Measurements from ENCODE around the gene PLCL1. TPM values are rescaled to one million over a fixed set of nuclear protein-coding genes. Genes with fewer than 3 reads are reported as not detected.
"Not testable (repeated sequence)": the region's sequence is repeated elsewhere in the genome, so short reads cannot be mapped to it uniquely, and the experiment has no call there.

Gene PLCL1
- total RNA-seq, 2 donors from 2014 or later = 1.3 to 4.9 TPM

DNA sequence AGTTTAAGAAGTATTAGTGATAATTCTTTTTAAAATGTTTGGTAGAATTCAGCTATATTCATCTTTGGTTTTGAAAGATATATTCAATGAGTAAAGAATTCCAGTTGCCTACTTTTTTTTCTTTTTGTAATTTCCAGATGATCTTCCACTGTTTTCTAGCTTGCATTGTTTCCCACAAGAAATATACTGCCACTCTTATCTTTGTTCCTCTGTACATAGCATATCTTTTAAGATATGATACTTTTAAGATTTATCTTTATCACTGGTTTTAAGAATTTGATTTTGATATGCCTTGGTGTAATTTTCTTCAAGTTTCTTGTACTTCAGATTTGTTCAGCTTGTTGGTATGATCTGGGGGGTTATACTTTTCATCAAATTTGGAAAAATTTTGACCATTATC, 374.4 kb downstream of the PLCL1 start:
- peaks cover 7 to 8% of the 10 kb centered on the region in 2 donors for H3K9me3 Mint-ChIP-seq
- H3K27ac Mint-ChIP-seq = no peak overlapping the region
- ATAC-seq (no peak), DNase-seq (ENCODE audit: low spot score in 2 of 2) (no peak)
- H3K36me3 Mint-ChIP-seq = peaks cover 0 to 5% of the 10 kb centered on the region in 2 donors

DNA sequence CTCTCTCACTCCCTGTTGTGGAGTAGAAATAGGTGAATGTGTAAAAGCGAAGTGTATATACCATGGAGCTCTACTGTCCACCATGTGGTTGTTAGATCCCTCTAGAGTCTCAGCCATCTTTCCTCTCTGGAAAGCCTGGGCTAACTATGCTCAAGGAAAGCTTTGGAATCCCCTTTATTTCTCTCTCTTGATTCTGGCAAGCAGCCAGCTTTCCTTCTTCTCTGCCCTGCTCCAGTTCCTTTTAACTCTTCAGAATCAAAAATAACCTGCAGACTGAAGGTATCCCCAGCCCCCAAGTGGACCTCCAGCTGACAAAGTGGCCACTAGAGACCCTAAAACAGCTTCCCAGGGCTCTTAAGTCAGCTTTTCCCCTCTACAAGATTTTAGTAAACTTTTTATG, 381.9 kb downstream of the PLCL1 start:
- ATAC-seq = no peak

DNA sequence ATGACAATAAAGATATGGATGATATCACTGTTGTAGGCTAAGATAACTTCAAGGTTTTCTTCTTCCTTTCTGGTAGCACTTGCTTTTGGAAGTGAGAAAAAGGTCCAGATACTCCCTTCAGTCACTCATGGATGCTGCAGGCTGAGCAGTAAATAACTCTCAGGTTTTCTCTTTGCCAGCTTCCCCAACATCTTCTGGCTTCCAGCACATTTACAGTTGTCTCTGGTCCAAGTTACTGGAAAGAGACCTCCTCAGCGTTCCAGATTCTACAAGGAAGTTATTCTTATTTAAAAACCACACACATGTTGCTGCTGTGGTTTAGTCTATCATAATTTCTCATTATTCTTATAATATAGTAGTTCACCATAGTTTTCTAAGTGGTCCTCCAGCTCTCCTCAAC, 383.4 kb downstream of the PLCL1 start:
- Mint-ChIP-seq H3K36me3 (no peaks in the 10 kb centered on the region), H3K9me3 (peaks cover 0 to 5% of the 10 kb centered on the region in 2 donors), H3K27ac (no peak overlapping the region)
- no peak for DNase-seq (ENCODE audit: low spot score in 2 of 2)
- ATAC-seq = no peak

More for the DNA sequence above, 381.9 kb downstream of the PLCL1 start:
- Mint-ChIP-seq H3K9me3 (peaks cover 0 to 5% of the 10 kb centered on the region in 2 donors), H3K27ac (no peak overlapping the region), H3K36me3 (no peaks in the 10 kb centered on the region)
- DNase-seq (ENCODE audit: low spot score in 2 of 2) = no peak

DNA sequence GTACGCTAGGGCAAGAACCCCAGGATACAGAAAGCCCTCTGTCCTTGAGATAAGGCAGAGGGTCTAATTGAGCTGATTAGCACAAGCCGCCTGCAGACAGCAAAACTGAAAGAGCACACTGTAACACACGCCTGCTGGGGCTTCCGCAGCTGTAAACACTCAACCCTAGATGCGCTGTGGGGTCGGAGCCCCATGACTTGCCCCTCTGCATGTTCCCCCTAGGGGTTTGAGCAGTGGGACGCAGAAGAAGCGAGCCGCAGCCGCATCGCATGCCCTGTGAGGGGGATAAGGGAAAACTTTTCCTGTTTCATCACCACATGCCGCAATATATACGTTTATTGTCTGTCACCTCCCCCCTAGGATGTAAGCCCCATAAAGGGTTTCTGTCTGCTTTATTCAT, 384.6 kb downstream of the PLCL1 start:
- no peak for ATAC-seq

DNA sequence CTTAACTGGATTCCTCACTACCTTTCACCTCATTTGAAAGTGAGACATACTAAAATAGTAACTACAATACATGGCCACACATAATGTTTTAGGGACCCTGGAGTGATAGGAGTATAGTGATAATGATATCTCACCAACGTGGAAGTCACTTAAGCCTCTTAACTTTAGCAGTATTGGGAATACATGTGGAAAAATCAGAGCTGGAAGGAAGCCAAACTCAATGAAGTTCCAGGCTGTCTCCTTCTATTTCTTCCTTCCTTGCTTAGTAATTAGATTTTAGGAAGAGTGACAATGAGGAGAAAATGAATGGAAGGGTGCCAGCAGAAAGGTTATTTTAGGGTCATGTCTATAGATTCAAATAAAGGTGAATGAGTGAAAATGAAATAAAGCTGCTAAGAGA, 387.3 kb downstream of the PLCL1 start:
- Mint-ChIP-seq H3K9me3 (peaks cover 0 to 5% of the 10 kb centered on the region in 2 donors), H3K36me3 (peaks cover 0 to 5% of the 10 kb centered on the region in 2 donors), H3K27ac (no peak overlapping the region)
- no peak for ATAC-seq
- no peak for DNase-seq (ENCODE audit: low spot score in 2 of 2)

More for the DNA sequence above, 384.6 kb downstream of the PLCL1 start:
- no peaks in the 10 kb centered on the region for H3K36me3 Mint-ChIP-seq
- H3K27ac Mint-ChIP-seq = no peak overlapping the region
- peaks cover 0 to 5% of the 10 kb centered on the region in 2 donors for H3K9me3 Mint-ChIP-seq
- DNase-seq (ENCODE audit: low spot score in 2 of 2) = no peak

DNA sequence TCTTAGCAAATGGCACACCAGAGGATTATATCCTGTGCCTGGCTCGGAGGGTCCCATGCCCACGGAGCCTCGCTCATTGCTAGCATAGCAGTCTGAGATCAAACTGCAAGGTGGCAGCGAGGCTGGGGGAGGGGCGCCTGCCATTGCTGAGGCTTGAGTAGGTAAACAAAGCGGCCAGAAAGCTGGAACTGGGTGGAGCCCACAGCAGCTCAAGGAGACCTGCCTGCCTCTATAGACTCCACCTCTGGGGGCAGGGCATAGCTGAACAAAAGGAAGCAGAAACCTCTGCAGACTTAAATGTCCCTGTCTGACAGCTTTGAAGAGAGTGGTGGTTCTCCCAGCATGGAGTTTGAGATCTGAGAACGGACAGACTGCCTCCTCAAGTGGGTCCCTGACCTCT, 392.2 kb downstream of the PLCL1 start:
- not testable (repeated sequence) for H3K9me3 Mint-ChIP-seq; DNase-seq (ENCODE audit: low spot score in 2 of 2); ATAC-seq

More for the DNA sequence above, 392.2 kb downstream of the PLCL1 start:
- H3K36me3 Mint-ChIP-seq = peaks cover 7 to 10% of the 10 kb centered on the region in 2 donors
- H3K27ac Mint-ChIP-seq = not testable (repeated sequence)

Other genes starting within 250 kb of the PLCL1 start
- not detected for gene RFTN2, start 129.0 kb upstream of the PLCL1 start, total RNA-seq
- gene MARS2, start 99.2 kb upstream of the PLCL1 start, total RNA-seq = 10 to 100 TPM; 10.0 to 11.6 TPM
- gene BOLL, start 19.3 kb upstream of the PLCL1 start, total RNA-seq = not detected